ENCODE results near the gene KIF18B.

KIF18B gene

GRCh38 chr17:44935116-44935515 lies 12.5 kb downstream of the KIF18B start:
- no peak for DNase-seq (ENCODE audit: low read depth)

- DNase-seq (ENCODE audit: low read depth): no peak
These were observed 12.8 kb downstream of the KIF18B start for GRCh38 chr17:44934745-44935105.

GRCh38 chr17:44933824-44934744 lies 13.5 kb downstream of the KIF18B start:
- no peak for DNase-seq (ENCODE audit: low read depth)

GRCh38 chr17:44932787-44933097 lies 14.8 kb downstream of the KIF18B start:
- DNase-seq (ENCODE audit: low read depth): no peak

- no peak for DNase-seq (ENCODE audit: low read depth)
These were observed 15.3 kb downstream of the KIF18B start for GRCh38 chr17:44932096-44932786.

- no peak for DNase-seq (ENCODE audit: low read depth)
These were observed 16.2 kb downstream of the KIF18B start for GRCh38 chr17:44931376-44931775.

GRCh38 chr17:44930667-44931066 lies 16.9 kb downstream of the KIF18B start:
- DNase-seq (ENCODE audit: low read depth): no peak

- DNase-seq (ENCODE audit: low read depth): no peak
These were observed 18.4 kb downstream of the KIF18B start for GRCh38 chr17:44928950-44929720.

- no peak for DNase-seq (ENCODE audit: low read depth)
These were observed 19.4 kb downstream of the KIF18B start for GRCh38 chr17:44928136-44928535.

GRCh38 chr17:44927696-44928095 lies 19.9 kb downstream of the KIF18B start:
- no peak for DNase-seq (ENCODE audit: low read depth)

GRCh38 chr17:44926821-44927525 lies 20.6 kb downstream of the KIF18B start:
- no peak for DNase-seq (ENCODE audit: low read depth)

GRCh38 chr17:44925731-44926697 lies 21.6 kb downstream of the KIF18B start:
- DNase-seq (ENCODE audit: low read depth): no peak

- DNase-seq (ENCODE audit: low read depth): no peak
These were observed 23.4 kb downstream of the KIF18B start for GRCh38 chr17:44924107-44924544.

- no peak for DNase-seq (ENCODE audit: low read depth)
These were observed 24.7 kb downstream of the KIF18B start for GRCh38 chr17:44922746-44923470.

GRCh38 chr17:44922136-44922535 lies 25.4 kb downstream of the KIF18B start:
- no peak for DNase-seq (ENCODE audit: low read depth)

- DNase-seq (ENCODE audit: low read depth): no peak
These were observed 26.3 kb downstream of the KIF18B start for GRCh38 chr17:44921122-44921882.

GRCh38 chr17:44920565-44920940 lies 27.0 kb downstream of the KIF18B start:
- DNase-seq (ENCODE audit: low read depth): no peak

- no peak for DNase-seq (ENCODE audit: low read depth)
These were observed 27.5 kb downstream of the KIF18B start for GRCh38 chr17:44919885-44920564.

- no peak for DNase-seq (ENCODE audit: low read depth)
These were observed 28.2 kb downstream of the KIF18B start for GRCh38 chr17:44919411-44919810.

All from CMK (cell line).